Measurements from ENCODE around the gene IPO4.

- no peak for TF ChIP-seq CTCF (IDR thresholded peaks at IDR 0.05)
- TF ChIP-seq POLR2A (IDR thresholded peaks at IDR 0.05), result no peak
Observed at GRCh38 chr14:24235804-24236688, 47.4 kb upstream of the IPO4 start.

Measured in ovary (tissue), 3 donors.